ENCODE results near the gene SYNPO.

The SYNPO gene

DNA sequence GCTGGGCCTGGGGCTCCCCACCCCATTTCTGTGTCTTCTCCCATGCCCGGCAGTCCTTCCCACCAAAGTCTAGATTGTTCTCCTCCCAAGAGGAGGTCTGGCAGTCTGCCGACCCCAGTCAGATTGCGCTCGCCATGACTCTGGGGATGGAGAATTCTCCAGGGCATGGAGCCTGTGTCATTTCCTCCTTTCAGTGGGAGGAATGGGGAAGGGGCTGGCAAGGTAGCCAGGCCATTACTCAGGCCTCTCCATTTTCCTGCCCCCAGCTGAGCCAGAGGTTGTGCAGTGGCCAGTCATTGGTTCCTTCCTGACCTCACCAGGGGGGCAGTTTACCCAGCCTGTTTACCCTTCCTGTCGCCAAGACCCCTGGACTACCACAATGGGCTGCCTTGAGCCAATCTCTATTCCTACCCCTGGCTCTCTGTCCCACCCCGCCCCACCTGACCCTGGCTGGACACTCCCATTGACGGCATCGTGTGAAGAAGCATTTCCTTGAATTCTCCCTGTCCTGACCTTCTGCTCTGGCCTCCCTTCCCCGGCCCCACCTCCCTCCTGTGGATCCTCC lies 628 bp downstream of the SYNPO start:
- H3K4me1 ChIP-seq (ENCODE audit: control insufficient read depth in 1 of 2, insufficient read depth in 1 of 2, low read depth in 1 of 2, low read length in 1 of 2), result no peaks in the 10 kb centered on the region
- no peaks in the 10 kb centered on the region for H3K36me3 ChIP-seq
- H3K27ac ChIP-seq, result no peak overlapping the region
- H3K27me3 ChIP-seq, result peaks cover 24% of the 10 kb centered on the region
- no peak for TF ChIP-seq CTCF (IDR thresholded peaks at IDR 0.05)
- no peaks in the 10 kb centered on the region for H3K9me3 ChIP-seq
- H3K4me3 ChIP-seq (ENCODE audit: low read depth in 1 of 2, low read length in 1 of 2), result no peak overlapping the region

DNA sequence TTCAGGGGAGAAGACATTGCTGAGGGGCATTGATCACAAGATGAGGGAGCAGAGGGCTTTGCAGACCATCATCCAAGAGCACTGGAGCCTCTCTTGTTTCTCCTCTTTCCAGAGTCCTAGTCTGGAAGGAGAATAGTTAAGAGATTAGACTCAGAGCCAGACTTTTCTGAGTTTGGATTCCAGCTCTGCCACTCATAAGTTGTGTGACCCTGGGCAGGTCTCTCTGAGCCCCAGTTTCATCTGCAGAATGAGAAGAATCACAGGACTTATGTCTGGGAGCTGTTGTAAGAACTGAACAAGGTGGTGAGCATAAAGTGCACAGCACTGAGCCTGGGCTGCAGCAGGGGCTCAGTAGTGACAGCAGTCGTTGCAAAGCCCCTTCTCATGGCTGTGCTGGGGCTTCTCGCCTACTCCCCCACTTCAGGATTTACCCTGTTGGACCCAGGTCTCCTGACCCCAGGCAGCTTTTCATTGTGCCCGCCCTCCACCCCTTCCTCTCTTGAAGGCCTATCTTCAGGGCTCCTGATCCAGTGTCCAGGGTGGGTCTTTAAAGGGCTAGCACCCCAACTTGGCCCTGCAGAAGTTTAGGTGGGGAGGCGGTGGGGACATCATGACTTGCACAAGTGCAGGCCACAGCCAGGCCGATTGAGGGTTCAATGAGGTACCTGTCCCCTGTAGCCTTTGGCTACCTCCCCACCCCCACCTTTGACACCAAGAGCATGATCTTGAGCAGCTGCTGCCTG lies 1.5 kb downstream of the SYNPO start:
- no peaks in the 10 kb centered on the region for H3K36me3 ChIP-seq
- no peaks in the 10 kb centered on the region for H3K9me3 ChIP-seq
- H3K4me3 ChIP-seq (ENCODE audit: low read depth in 1 of 2, low read length in 1 of 2), result no peak overlapping the region
- TF ChIP-seq CTCF (IDR thresholded peaks at IDR 0.05), result no peak
- no peak overlapping the region for H3K27ac ChIP-seq
- peaks cover 15% of the 10 kb centered on the region for H3K27me3 ChIP-seq
- no peaks in the 10 kb centered on the region for H3K4me1 ChIP-seq (ENCODE audit: control insufficient read depth in 1 of 2, insufficient read depth in 1 of 2, low read depth in 1 of 2, low read length in 1 of 2)

DNA sequence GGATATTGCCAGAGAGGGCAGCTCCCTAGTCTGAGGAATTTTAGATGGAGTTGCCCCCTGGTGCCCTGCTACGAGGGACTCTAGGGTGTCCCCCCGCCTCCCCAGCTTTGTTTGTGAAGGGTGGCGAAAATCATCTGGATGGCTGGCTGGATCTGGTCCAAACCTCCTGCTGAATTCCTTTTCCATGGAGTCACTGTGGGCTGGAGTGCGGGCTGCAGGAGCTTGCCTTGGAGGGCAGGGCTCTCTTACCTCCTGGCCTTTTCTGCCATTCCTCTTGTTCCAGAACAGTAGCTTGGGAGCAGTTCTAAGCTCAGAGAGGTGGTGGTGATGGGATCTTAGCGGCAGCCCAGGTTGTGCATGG lies 2.1 kb downstream of the SYNPO start:
- no peak overlapping the region for H3K27ac ChIP-seq

GRCh38 chr5:150642991-150643710 lies 2.7 kb downstream of the SYNPO start:
- H3K27ac ChIP-seq, result no peak overlapping the region
- no peak overlapping the region for H3K4me3 ChIP-seq (ENCODE audit: low read depth in 1 of 2, low read length in 1 of 2)

More for the DNA sequence above, 2.1 kb downstream of the SYNPO start:
- Histone ChIP-seq H3K27me3 (peaks cover 10% of the 10 kb centered on the region), H3K9me3 (no peaks in the 10 kb centered on the region), H3K36me3 (no peaks in the 10 kb centered on the region), H3K4me1 (ENCODE audit: control insufficient read depth in 1 of 2, insufficient read depth in 1 of 2, low read depth in 1 of 2, low read length in 1 of 2) (no peaks in the 10 kb centered on the region), H3K4me3 (ENCODE audit: low read depth in 1 of 2, low read length in 1 of 2) (no peak overlapping the region)
- no peak for TF ChIP-seq CTCF (IDR thresholded peaks at IDR 0.05)

GRCh38 chr5:150644058-150644457 lies 3.6 kb downstream of the SYNPO start:
- H3K27me3 ChIP-seq, result no peaks in the 10 kb centered on the region

More at GRCh38 chr5:150642991-150643710, 2.7 kb downstream of the SYNPO start:
- Histone ChIP-seq H3K36me3 (no peaks in the 10 kb centered on the region), H3K4me1 (ENCODE audit: control insufficient read depth in 1 of 2, insufficient read depth in 1 of 2, low read depth in 1 of 2, low read length in 1 of 2) (no peaks in the 10 kb centered on the region), H3K27me3 (peaks cover 4% of the 10 kb centered on the region), H3K9me3 (no peaks in the 10 kb centered on the region)
- TF ChIP-seq CTCF (IDR thresholded peaks at IDR 0.05), result no peak

More at GRCh38 chr5:150644058-150644457, 3.6 kb downstream of the SYNPO start:
- no peak for TF ChIP-seq CTCF (IDR thresholded peaks at IDR 0.05)
- H3K36me3 ChIP-seq, result no peaks in the 10 kb centered on the region
- H3K4me3 ChIP-seq (ENCODE audit: low read depth in 1 of 2, low read length in 1 of 2), result no peak overlapping the region
- no peaks in the 10 kb centered on the region for H3K4me1 ChIP-seq (ENCODE audit: control insufficient read depth in 1 of 2, insufficient read depth in 1 of 2, low read depth in 1 of 2, low read length in 1 of 2)
- no peaks in the 10 kb centered on the region for H3K9me3 ChIP-seq
- no peak overlapping the region for H3K27ac ChIP-seq

Measured in neutrophil (primary cell).